Measurements from ENCODE around the gene CTAGE8. TPM values are rescaled to one million over a fixed set of nuclear protein-coding genes. Genes with fewer than 3 reads are reported as not detected.
"Not testable (repeated sequence)": the region's sequence is repeated elsewhere in the genome, so short reads cannot be mapped to it uniquely, and the experiment has no call there.

CTAGE8 gene
- total RNA-seq, 1 donor from 2014 or later, result 0.22 TPM

- ATAC-seq, result peak; percentile 7
- DNase-seq (ENCODE audit: missing footprints); intact Hi-C loops (cut with DNase I): not testable (repeated sequence)
Measured at GRCh38 chr7:144217200-144217599, 51.9 kb downstream of the CTAGE8 start.

Other genes with a start within 250 kb of the CTAGE8 start
- not detected for gene OR2A5, start 220.3 kb downstream of the CTAGE8 start, total RNA-seq
- gene OR2A25, start 199.5 kb downstream of the CTAGE8 start, total RNA-seq, result not detected
- gene OR2A12, start 183.0 kb downstream of the CTAGE8 start, total RNA-seq, result not detected
- not detected for gene OR2A2, start 159.7 kb downstream of the CTAGE8 start, total RNA-seq
- gene OR2A14, start 146.1 kb downstream of the CTAGE8 start, total RNA-seq, result not detected
- gene CTAGE4, start 85.8 kb downstream of the CTAGE8 start, total RNA-seq, result 0.30 TPM
- gene ARHGEF35, start 73.5 kb downstream of the CTAGE8 start, total RNA-seq, result 0.87 TPM
- not detected for gene OR2A42, start 29.7 kb downstream of the CTAGE8 start, total RNA-seq
- 0.22 TPM for gene OR2A7, start 4.5 kb downstream of the CTAGE8 start, total RNA-seq
- gene OR2A1, start 43.1 kb upstream of the CTAGE8 start, total RNA-seq, result not detected
- 2.4 TPM for gene ARHGEF5, start 86.1 kb upstream of the CTAGE8 start, total RNA-seq
- gene NOBOX, start 134.4 kb upstream of the CTAGE8 start, total RNA-seq, result not detected